Testis (tissue), 2 donors: ENCODE results near the gene EDC3.

Experiments
- POLR2A ChIP-seq: fragments of 450-650 bp; IDR thresholded peaks from one replicate; pipeline ENCODE4 v1.6.1; 2017; ENCODE audit warnings: antibody characterized with exemption, mild to moderate bottlenecking, moderate library complexity
- TF ChIP-seq, protein P1 (sequence below), 3 experiments: fragments of 450-650 bp in 2 of 3; fragments of 200-600 bp in 1 of 3; sonication (generic) in 1 of 3; IDR thresholded peaks; one replicate each; pipeline ENCODE4 v1.5.1; 2016 to 2019; ENCODE audit warnings: antibody characterized with exemption in 3 of 3, mild to moderate bottlenecking in 2 of 3, moderate library complexity in 1 of 3

GRCh38 chr15:74732846-74733245, 37.0 kb upstream of the EDC3 start:
- TF ChIP-seq, protein P1, sequence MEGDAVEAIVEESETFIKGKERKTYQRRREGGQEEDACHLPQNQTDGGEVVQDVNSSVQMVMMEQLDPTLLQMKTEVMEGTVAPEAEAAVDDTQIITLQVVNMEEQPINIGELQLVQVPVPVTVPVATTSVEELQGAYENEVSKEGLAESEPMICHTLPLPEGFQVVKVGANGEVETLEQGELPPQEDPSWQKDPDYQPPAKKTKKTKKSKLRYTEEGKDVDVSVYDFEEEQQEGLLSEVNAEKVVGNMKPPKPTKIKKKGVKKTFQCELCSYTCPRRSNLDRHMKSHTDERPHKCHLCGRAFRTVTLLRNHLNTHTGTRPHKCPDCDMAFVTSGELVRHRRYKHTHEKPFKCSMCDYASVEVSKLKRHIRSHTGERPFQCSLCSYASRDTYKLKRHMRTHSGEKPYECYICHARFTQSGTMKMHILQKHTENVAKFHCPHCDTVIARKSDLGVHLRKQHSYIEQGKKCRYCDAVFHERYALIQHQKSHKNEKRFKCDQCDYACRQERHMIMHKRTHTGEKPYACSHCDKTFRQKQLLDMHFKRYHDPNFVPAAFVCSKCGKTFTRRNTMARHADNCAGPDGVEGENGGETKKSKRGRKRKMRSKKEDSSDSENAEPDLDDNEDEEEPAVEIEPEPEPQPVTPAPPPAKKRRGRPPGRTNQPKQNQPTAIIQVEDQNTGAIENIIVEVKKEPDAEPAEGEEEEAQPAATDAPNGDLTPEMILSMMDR (IDR thresholded peaks at IDR 0.05): no peak
- TF ChIP-seq POLR2A: no peak
